Tracheal epithelial cell (primary cell): ENCODE data around the gene SCP2. TPM values are rescaled to one million over a fixed set of nuclear protein-coding genes. Genes with fewer than 3 reads are reported as not detected.

Source experiments
- total RNA-seq: library from RNA; depleted of rRNA; stranded (reverse); fragments of >200 nt; gene quantifications from 2 replicates; pipeline ENCODE4 v1.2.1, GENCODE V29; 2014

SCP2 gene, protein sequence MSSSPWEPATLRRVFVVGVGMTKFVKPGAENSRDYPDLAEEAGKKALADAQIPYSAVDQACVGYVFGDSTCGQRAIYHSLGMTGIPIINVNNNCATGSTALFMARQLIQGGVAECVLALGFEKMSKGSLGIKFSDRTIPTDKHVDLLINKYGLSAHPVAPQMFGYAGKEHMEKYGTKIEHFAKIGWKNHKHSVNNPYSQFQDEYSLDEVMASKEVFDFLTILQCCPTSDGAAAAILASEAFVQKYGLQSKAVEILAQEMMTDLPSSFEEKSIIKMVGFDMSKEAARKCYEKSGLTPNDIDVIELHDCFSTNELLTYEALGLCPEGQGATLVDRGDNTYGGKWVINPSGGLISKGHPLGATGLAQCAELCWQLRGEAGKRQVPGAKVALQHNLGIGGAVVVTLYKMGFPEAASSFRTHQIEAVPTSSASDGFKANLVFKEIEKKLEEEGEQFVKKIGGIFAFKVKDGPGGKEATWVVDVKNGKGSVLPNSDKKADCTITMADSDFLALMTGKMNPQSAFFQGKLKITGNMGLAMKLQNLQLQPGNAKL
- total RNA-seq = 88.2 and 95.5 TPM in 2 replicates

DNA sequence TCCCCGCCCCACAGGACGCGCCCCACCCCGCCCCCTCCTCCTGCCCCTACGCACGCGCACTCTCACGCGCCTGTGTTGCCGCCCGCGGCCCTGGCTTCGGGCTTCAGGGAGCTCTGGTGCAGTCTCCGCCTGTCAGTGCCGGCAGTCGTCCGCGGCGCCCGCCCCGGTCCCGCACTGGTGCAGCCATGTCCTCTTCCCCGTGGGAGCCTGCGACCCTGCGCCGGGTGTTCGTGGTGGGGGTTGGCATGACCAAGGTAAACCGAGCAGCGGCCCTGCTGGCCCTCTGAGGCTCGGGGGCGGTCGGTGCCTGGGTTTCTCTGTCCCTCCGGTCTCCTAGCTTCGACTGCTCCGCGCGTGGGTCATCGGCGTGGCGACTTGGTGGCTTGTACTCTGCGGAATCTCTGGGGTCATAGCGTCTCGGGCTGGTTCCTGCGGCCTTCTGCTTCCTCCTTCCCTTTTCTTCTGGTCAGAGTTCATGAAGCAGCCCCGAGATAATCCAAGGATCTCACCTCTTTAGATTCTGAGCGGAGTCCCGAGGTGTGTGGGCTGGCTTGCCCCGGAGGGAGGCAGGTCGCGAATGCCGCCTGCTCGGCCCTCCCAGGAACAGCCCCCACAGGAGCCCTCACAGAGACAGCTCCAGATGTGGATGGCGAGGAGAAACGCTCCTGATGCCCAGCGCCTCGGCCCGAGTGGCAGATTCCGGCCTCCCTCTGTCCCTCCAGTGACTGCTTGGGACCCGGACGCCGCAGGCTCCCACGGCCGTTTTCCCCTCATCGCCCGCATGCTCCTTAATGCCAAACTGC lies at the start of gene SCP2:
Gene SCP2 (plus strand): TSS at position 65 of the 803 bp plus-strand sequence. CDS start 121 bp downstream, at position 186.

DNA sequence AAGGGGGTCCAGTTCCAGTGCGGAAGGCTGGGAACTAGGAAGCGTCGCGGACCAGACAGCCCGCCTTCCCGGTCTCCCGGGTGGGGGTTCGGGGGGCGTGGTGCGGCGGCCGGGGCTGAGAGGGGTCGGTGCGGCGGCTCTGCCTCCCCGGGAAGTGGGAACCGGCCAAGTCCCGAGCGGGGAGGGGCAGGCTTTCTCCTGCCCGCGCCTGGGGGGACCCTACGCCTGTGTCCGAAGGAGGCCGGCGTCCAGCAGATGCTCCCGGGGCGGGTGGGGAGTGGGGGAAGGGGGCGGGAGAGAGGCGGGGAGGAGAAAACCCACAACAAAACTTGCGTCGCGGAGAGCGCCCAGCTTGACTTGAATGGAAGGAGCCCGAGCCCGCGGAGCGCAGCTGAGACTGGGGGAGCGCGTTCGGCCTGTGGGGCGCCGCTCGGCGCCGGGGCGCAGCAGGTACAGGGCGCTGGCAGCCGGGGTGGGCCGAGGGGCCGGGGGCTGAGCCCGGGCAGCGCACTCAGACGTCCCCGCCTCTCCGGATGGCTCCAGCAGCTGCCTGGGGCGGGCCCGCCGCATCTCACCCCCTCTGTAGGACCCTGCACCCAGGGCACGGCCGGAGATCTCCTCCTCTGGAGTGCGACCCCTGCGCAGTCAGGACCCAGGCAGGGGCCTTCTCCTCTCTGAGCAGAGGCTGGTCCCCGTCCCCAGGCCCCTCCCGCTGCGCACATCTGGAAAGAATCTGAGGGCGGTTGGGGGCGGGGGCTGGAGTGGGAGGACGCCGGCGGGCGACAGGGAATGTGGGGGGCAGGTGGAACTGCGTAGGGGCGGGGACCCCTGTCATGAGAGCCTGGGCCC lies 135.0 kb downstream of the SCP2 start, which contains the start of gene PODN:
Gene PODN (plus strand): TSS at position 355 of the 849 bp plus-strand sequence. CDS start 7,643 bp downstream, outside the sequence.

Other genes starting within 250 kb of the SCP2 start
- gene COA7, start 228.9 kb upstream of the SCP2 start, total RNA-seq = 10.4 and 12.0 TPM in 2 replicates
- 28.4 and 31.1 TPM in 2 replicates for gene ZYG11B, start 200.8 kb upstream of the SCP2 start, total RNA-seq
- gene ZYG11A, start 84.5 kb upstream of the SCP2 start, total RNA-seq = 0.48 TPM in 1 of 2 replicates, not detected in the other
- gene ECHDC2, start 5.5 kb upstream of the SCP2 start, total RNA-seq = 17.6 and 30.5 TPM in 2 replicates
- 0.48 TPM in 1 of 2 replicates, not detected in the other for gene PODN, start 134.9 kb downstream of the SCP2 start, total RNA-seq
- not detected in 2 replicates for gene SLC1A7, start 215.4 kb downstream of the SCP2 start, total RNA-seq